ENCODE results near the gene SNORC. TPM values are rescaled to one million over a fixed set of nuclear protein-coding genes. Genes with fewer than 3 reads are reported as not detected.

Gene SNORC
- total RNA-seq, 4 donors from 2014 or later: 0.35 to 2.0 TPM; not detected in 2

DNA sequence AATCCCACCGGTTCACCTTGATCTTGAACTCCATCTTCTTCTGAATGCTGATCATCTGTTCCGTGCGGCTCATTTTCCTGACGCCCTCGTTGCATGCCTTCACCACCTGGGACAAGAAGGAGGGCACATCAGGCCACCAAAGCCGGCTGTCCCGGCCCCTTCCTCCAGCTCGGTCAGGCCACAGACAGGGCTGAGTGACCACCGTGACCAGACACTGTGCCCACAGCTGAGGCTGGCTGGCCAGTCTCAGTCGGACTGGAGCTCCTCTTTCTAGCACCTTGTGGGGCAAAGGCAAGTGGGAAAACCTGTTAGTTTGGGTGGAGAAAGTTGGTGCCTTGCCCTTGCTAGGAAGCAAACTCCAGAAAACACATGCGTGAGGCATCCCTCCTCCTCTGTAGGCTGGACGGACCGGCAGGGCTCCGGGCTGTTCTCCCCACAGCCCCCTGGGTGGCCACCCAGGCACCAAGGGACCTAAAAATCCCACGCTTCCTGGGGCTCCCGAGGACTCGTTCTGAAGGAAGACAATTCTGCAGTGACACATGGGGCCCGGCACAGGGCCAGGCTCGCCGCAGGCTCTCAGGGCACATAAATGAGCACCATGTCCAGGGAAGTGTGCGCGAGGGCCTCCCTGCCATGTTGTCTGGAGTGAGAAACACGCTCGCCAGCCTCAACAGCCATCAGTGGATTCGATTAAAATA lies 15.3 kb downstream of the SNORC start:
- no peak for DNase-seq
- H3K4me1 ChIP-seq: no peaks in the 10 kb centered on the region
- H3K36me3 ChIP-seq: no peaks in the 10 kb centered on the region
- no peaks in the 10 kb centered on the region for H3K27me3 ChIP-seq
- H3K9me3 ChIP-seq: no peaks in the 10 kb centered on the region
- intact Hi-C loops (cut with DNase I; ENCODE audit: low total_unique reads): no loop called here
- H3K4me3 ChIP-seq: no peak overlapping the region
- TF ChIP-seq, protein P1, sequence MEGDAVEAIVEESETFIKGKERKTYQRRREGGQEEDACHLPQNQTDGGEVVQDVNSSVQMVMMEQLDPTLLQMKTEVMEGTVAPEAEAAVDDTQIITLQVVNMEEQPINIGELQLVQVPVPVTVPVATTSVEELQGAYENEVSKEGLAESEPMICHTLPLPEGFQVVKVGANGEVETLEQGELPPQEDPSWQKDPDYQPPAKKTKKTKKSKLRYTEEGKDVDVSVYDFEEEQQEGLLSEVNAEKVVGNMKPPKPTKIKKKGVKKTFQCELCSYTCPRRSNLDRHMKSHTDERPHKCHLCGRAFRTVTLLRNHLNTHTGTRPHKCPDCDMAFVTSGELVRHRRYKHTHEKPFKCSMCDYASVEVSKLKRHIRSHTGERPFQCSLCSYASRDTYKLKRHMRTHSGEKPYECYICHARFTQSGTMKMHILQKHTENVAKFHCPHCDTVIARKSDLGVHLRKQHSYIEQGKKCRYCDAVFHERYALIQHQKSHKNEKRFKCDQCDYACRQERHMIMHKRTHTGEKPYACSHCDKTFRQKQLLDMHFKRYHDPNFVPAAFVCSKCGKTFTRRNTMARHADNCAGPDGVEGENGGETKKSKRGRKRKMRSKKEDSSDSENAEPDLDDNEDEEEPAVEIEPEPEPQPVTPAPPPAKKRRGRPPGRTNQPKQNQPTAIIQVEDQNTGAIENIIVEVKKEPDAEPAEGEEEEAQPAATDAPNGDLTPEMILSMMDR (IDR thresholded peaks at IDR 0.05): no peak
- no peak for TF ChIP-seq POLR2A (IDR thresholded peaks at IDR 0.05)
- no peak overlapping the region for H3K27ac ChIP-seq

DNA sequence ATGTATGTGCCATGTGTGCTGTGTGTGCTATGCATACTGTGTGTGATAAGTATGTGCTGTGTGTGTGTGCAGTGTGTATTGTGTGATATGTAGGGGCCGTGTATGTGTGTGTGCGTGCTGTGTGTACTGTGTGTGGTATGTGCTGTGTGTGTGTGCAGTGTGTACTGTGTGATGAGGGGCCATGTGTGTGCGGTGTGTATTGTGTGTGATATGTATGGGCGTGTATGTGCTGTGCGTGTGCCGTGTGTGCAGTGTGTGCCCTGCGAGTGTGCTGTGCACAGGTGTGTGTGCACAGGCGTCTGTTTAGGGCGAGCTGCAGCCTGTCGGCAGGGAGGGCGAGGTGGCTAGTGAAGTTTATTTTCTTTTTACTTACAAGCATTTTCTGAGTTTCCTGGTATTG lies 16.1 kb downstream of the SNORC start:
- Histone ChIP-seq H3K4me3 (no peak overlapping the region), H3K27me3 (no peaks in the 10 kb centered on the region), H3K36me3 (no peaks in the 10 kb centered on the region), H3K4me1 (no peaks in the 10 kb centered on the region), H3K27ac (no peak overlapping the region), H3K9me3 (no peaks in the 10 kb centered on the region)
- intact Hi-C loops (cut with DNase I; ENCODE audit: low total_unique reads): no loop called here
- TF ChIP-seq, protein P1 (IDR thresholded peaks at IDR 0.05): no peak
- TF ChIP-seq POLR2A (IDR thresholded peaks at IDR 0.05): no peak
- no peak for DNase-seq

GRCh38 chr2:232886632-232887031 lies 16.6 kb downstream of the SNORC start:
- DNase-seq: no peak
- H3K4me3 ChIP-seq: no peak overlapping the region
- TF ChIP-seq, protein P1 (IDR thresholded peaks at IDR 0.05): no peak
- no peak for TF ChIP-seq POLR2A (IDR thresholded peaks at IDR 0.05)
- H3K36me3 ChIP-seq: no peaks in the 10 kb centered on the region
- H3K27ac ChIP-seq: no peak overlapping the region
- no peaks in the 10 kb centered on the region for H3K9me3 ChIP-seq
- intact Hi-C loops (cut with DNase I; ENCODE audit: low total_unique reads): no loop called here
- no peaks in the 10 kb centered on the region for H3K4me1 ChIP-seq
- H3K27me3 ChIP-seq: no peaks in the 10 kb centered on the region

- no peaks in the 10 kb centered on the region for H3K4me1 ChIP-seq
- H3K27me3 ChIP-seq: no peaks in the 10 kb centered on the region
- H3K9me3 ChIP-seq: no peaks in the 10 kb centered on the region
- intact Hi-C loops (cut with DNase I; ENCODE audit: low total_unique reads): no loop called here
- DNase-seq: no peak
- H3K27ac ChIP-seq: no peak overlapping the region
- no peaks in the 10 kb centered on the region for H3K36me3 ChIP-seq
- H3K4me3 ChIP-seq: no peak overlapping the region
- TF ChIP-seq, protein P1 (IDR thresholded peaks at IDR 0.05): no peak
- no peak for TF ChIP-seq POLR2A (IDR thresholded peaks at IDR 0.05)
Observed at GRCh38 chr2:232887171-232887850, 17.2 kb downstream of the SNORC start.

- Histone ChIP-seq H3K4me3 (no peak overlapping the region), H3K4me1 (no peaks in the 10 kb centered on the region), H3K36me3 (no peaks in the 10 kb centered on the region), H3K9me3 (no peaks in the 10 kb centered on the region), H3K27ac (no peak overlapping the region), H3K27me3 (no peaks in the 10 kb centered on the region)
- TF ChIP-seq, protein P1 (IDR thresholded peaks at IDR 0.05): no peak
- TF ChIP-seq POLR2A (IDR thresholded peaks at IDR 0.05): no peak
- no peak for DNase-seq
- intact Hi-C loops (cut with DNase I; ENCODE audit: low total_unique reads): no loop called here
Observed at GRCh38 chr2:232888099-232888836, 18.2 kb downstream of the SNORC start.
